GM23248 (cell line): ENCODE data around the gene GPT2. TPM values are rescaled to one million over a fixed set of nuclear protein-coding genes. Genes with fewer than 3 reads are reported as not detected.

Experiments used
- DNase-seq: peaks from one replicate; pipeline ENCODE4 v3.0.0-alpha.2; 2015
- H2AFZ ChIP-seq: fragments of 200-600 bp; sonication (generic); 2 replicates; pipeline ENCODE4 v1.6.1; 2016; ENCODE audit warnings: antibody characterized with exemption
- H3F3A ChIP-seq: fragments of 200-600 bp; sonication (generic); 2 replicates; pipeline ENCODE4 v1.6.1; 2016; ENCODE audit warnings: mild to moderate bottlenecking, antibody characterized with exemption, mixed run types; ENCODE audit not compliant: insufficient read depth
- H3K27ac ChIP-seq: fragments of 200-600 bp; sonication (generic); 2 replicates; pipeline ENCODE4 v1.5.1; 2016; ENCODE audit warnings: mild to moderate bottlenecking
- H3K27me3 ChIP-seq: fragments of 200-600 bp; sonication (generic); replicated peaks from 2 replicates; pipeline ENCODE4 v1.6.1; 2016; ENCODE audit warnings: mild to moderate bottlenecking; ENCODE audit not compliant: insufficient read depth
- H3K36me3 ChIP-seq: fragments of 200-600 bp; sonication (generic); 2 replicates; pipeline ENCODE4 v1.6.1; 2016; ENCODE audit warnings: low read depth, mild to moderate bottlenecking
- H3K4me1 ChIP-seq: fragments of 200-600 bp; sonication (generic); 2 replicates; pipeline ENCODE4 v1.6.1; 2016; ENCODE audit warnings: mild to moderate bottlenecking; ENCODE audit not compliant: insufficient read depth
- H3K4me2 ChIP-seq: fragments of 200-600 bp; sonication (generic); one replicate; pipeline ENCODE4 v1.6.1; 2016; ENCODE audit warnings: mild to moderate bottlenecking; ENCODE audit not compliant: unreplicated experiment
- H3K4me3 ChIP-seq: fragments of 200-600 bp; sonication (generic); 2 replicates; pipeline ENCODE4 v1.5.1; 2016; ENCODE audit warnings: mild to moderate bottlenecking
- H3K79me2 ChIP-seq: fragments of 200-600 bp; sonication (generic); 2 replicates; pipeline ENCODE4 v1.6.1; 2016; ENCODE audit warnings: mild to moderate bottlenecking; ENCODE audit not compliant: insufficient read depth
- H3K9ac ChIP-seq: fragments of 200-600 bp; sonication (generic); 2 replicates; pipeline ENCODE4 v1.6.1; 2016; ENCODE audit warnings: mild to moderate bottlenecking
- H3K9me2 ChIP-seq: fragments of 200-600 bp; sonication (generic); 2 replicates; pipeline ENCODE4 v1.6.1; 2016; ENCODE audit warnings: mixed run types, mild to moderate bottlenecking, moderate library complexity; ENCODE audit not compliant: insufficient read depth
- H3K9me3 ChIP-seq: fragments of 200-600 bp; sonication (generic); one replicate; pipeline ENCODE4 v1.6.1; 2017; ENCODE audit warnings: low read depth
- H4K20me1 ChIP-seq: fragments of 200-600 bp; sonication (generic); 2 replicates; pipeline ENCODE4 v1.6.0; 2016; ENCODE audit not compliant: insufficient read depth
- EZH2 ChIP-seq: fragments of 200-600 bp; sonication (generic); IDR thresholded peaks from 2 replicates; pipeline ENCODE4 v1.6.1; 2018; ENCODE audit warnings: antibody characterized with exemption, mild to moderate bottlenecking; ENCODE audit not compliant: insufficient read depth, poor library complexity, severe bottlenecking
- EZH2phosphoT487 ChIP-seq: fragments of 200-600 bp; sonication (generic); IDR thresholded peaks from 2 replicates; pipeline ENCODE4 v1.6.1; 2018; ENCODE audit warnings: antibody characterized with exemption, moderate library complexity, mild to moderate bottlenecking, low read depth; ENCODE audit not compliant: insufficient read depth
- WGBS, 2 experiments: methylation state at CpG; one replicate each; pipeline ENCODE4 v1.1.6; 2015 to 2017; ENCODE audit warnings: low lambda C conversion rate in 2 of 2, low coverage in 1 of 2; ENCODE audit errors: missing lambda C conversion rate in 2 of 2; 5-methylcytosine and 5-hydroxymethylcytosine counted together
- in situ Hi-C: fragments of 300-500 bp; cut with MboI; formaldehyde crosslinking; loops from 2 replicates; pipeline ENCODE4 v1.15.0; 2020
- polyA plus RNA-seq: library from polyadenylated mRNA; unstranded; fragments of >200 nt; fragmentation: Nextera tagmentation; extraction: Ambion mirVana; gene quantifications from 2 replicates; pipeline ENCODE4 v1.2.1, GENCODE V29; 2016
- total RNA-seq: library from RNA; depleted of rRNA; stranded (reverse); fragments of >200 nt; shearing (Covaris generic); gene quantifications from 2 replicates; pipeline ENCODE4 v1.2.3, GENCODE V29; 2014

The GPT2 gene
- total and polyA plus RNA-seq, 2 experiments from 2014 or later: 26.9 to 33.7 TPM

GRCh38 chr16:46842192-46842895 lies 41.8 kb upstream of the GPT2 start:
- H3K9me2 ChIP-seq: no peaks in the 10 kb centered on the region
- no peaks in the 10 kb centered on the region for H3F3A ChIP-seq
- WGBS, 2 experiments: 87 to 88% methylated on average over 18 of the region's 18 CpGs

GRCh38 chr16:46843898-46844642 lies 40.1 kb upstream of the GPT2 start:
- no peaks in the 10 kb centered on the region for H3K79me2 ChIP-seq
- peak overlapping the region; percentile 56; the same call in 1 of the 2 replicates for H2AFZ ChIP-seq
- H3K9me2 ChIP-seq: no peaks in the 10 kb centered on the region
- H4K20me1 ChIP-seq: no peaks in the 10 kb centered on the region
- TF ChIP-seq EZH2 (no peak), EZH2phosphoT487 (no peak)
- H3K4me1 ChIP-seq: no peaks in the 10 kb centered on the region
- WGBS, 2 experiments: 40 to 44% methylated on average over 68 to 71 of the region's 74 CpGs
- DNase-seq: no peak
- H3K27ac ChIP-seq: no peak overlapping the region
- H3K9me3 ChIP-seq: no peaks in the 10 kb centered on the region
- in situ Hi-C loops: no loop called here
- H3K4me3 ChIP-seq: no peak overlapping the region
- H3K36me3 ChIP-seq: no peaks in the 10 kb centered on the region
- no peak overlapping the region for H3K4me2 ChIP-seq
- H3F3A ChIP-seq: no peaks in the 10 kb centered on the region
- H3K27me3 ChIP-seq: no peaks in the 10 kb centered on the region
- H3K9ac ChIP-seq: no peak overlapping the region

More at GRCh38 chr16:46842192-46842895, 41.8 kb upstream of the GPT2 start:
- Histone ChIP-seq H3K4me2 (no peak overlapping the region), H3K4me3 (no peak overlapping the region), H3K4me1 (no peaks in the 10 kb centered on the region), H3K9me3 (no peaks in the 10 kb centered on the region), H4K20me1 (no peaks in the 10 kb centered on the region), H2AFZ (no peak overlapping the region), H3K36me3 (no peaks in the 10 kb centered on the region), H3K27me3 (no peaks in the 10 kb centered on the region), H3K9ac (no peak overlapping the region), H3K79me2 (no peaks in the 10 kb centered on the region), H3K27ac (no peak overlapping the region)
- TF ChIP-seq EZH2: no peak
- no peak for TF ChIP-seq EZH2phosphoT487
- no peak for DNase-seq
- in situ Hi-C loops: no loop called here

GRCh38 chr16:46844771-46845170 lies 39.4 kb upstream of the GPT2 start:
- no peak overlapping the region for H3K27ac ChIP-seq
- TF ChIP-seq EZH2phosphoT487 (no peak), EZH2 (no peak)

GRCh38 chr16:46845952-46846351 lies 38.2 kb upstream of the GPT2 start:
- H3K79me2 ChIP-seq: no peaks in the 10 kb centered on the region
- H3K9me2 ChIP-seq: no peaks in the 10 kb centered on the region
- H3K4me3 ChIP-seq: no peak overlapping the region
- no peaks in the 10 kb centered on the region for H3K9me3 ChIP-seq
- TF ChIP-seq EZH2 (no peak), EZH2phosphoT487 (no peak)
- no peaks in the 10 kb centered on the region for H4K20me1 ChIP-seq
- H3K9ac ChIP-seq: no peak overlapping the region
- no peak overlapping the region for H3K27ac ChIP-seq
- H2AFZ ChIP-seq: no peak overlapping the region
- no peaks in the 10 kb centered on the region for H3K4me1 ChIP-seq
- WGBS, 2 experiments: 68 to 74% methylated on average over 5 of the region's 5 CpGs
- no peaks in the 10 kb centered on the region for H3K36me3 ChIP-seq
- no peaks in the 10 kb centered on the region for H3F3A ChIP-seq
- H3K27me3 ChIP-seq: no peaks in the 10 kb centered on the region; the same call in 1 of the 2 replicates
- in situ Hi-C loops: no loop called here
- no peak overlapping the region for H3K4me2 ChIP-seq
- no peak for DNase-seq

More at GRCh38 chr16:46844771-46845170, 39.4 kb upstream of the GPT2 start:
- no peaks in the 10 kb centered on the region for H3K9me3 ChIP-seq
- H3K79me2 ChIP-seq: no peaks in the 10 kb centered on the region
- H2AFZ ChIP-seq: 0 out of 2 replicates have a peak overlapping the region, but pooled peaks have one; percentile 56
- H3F3A ChIP-seq: no peaks in the 10 kb centered on the region
- in situ Hi-C loops: no loop called here
- H4K20me1 ChIP-seq: no peaks in the 10 kb centered on the region
- H3K36me3 ChIP-seq: no peaks in the 10 kb centered on the region
- H3K4me2 ChIP-seq: no peak overlapping the region
- WGBS, 2 experiments: 80 to 81% methylated on average over 10 of the region's 10 CpGs
- no peaks in the 10 kb centered on the region for H3K4me1 ChIP-seq
- no peaks in the 10 kb centered on the region for H3K9me2 ChIP-seq
- H3K4me3 ChIP-seq: no peak overlapping the region
- H3K9ac ChIP-seq: no peak overlapping the region
- H3K27me3 ChIP-seq: no peaks in the 10 kb centered on the region
- no peak for DNase-seq
